WERI-Rb-1 (cell line): ENCODE measurements around the gene GOLGA8A.

ENCODE experiments used
- DNase-seq: peaks from one replicate; pipeline ENCODE4 v3.0.0-alpha.2; 2020
- H3K27ac ChIP-seq: fragments of 250-450 bp; sonication (Bioruptor Pico); 2 replicates; pipeline ENCODE4 v1.5.1; 2020; ENCODE audit warnings: mild to moderate bottlenecking, moderate library complexity
- H3K27me3 ChIP-seq: fragments of 250-450 bp; sonication (Bioruptor Pico); 2 replicates; pipeline ENCODE4 v1.5.1; 2021; ENCODE audit warnings: mild to moderate bottlenecking, low read depth, moderate library complexity; ENCODE audit not compliant: insufficient read depth, severe bottlenecking
- H3K36me3 ChIP-seq: fragments of 250-450 bp; sonication (Bioruptor Pico); 2 replicates; pipeline ENCODE4 v1.5.1; 2020; ENCODE audit warnings: mild to moderate bottlenecking, moderate library complexity
- H3K4me3 ChIP-seq: 2 replicates; pipeline ENCODE4 v1.5.1; 2011; ENCODE audit warnings: low read depth, mild to moderate bottlenecking, control low read depth, low read length
- H3K9me3 ChIP-seq: fragments of 250-450 bp; sonication (Bioruptor Pico); 2 replicates; pipeline ENCODE4 v1.5.1; 2021; ENCODE audit warnings: mild to moderate bottlenecking, moderate library complexity; ENCODE audit not compliant: severe bottlenecking
- TF ChIP-seq, protein P1 (sequence below): IDR thresholded peaks from 2 replicates; pipeline ENCODE4 v1.5.1; 2011; ENCODE audit warnings: low read depth, mild to moderate bottlenecking, control low read depth, inconsistent platforms, low read length

GOLGA8A gene

DNA sequence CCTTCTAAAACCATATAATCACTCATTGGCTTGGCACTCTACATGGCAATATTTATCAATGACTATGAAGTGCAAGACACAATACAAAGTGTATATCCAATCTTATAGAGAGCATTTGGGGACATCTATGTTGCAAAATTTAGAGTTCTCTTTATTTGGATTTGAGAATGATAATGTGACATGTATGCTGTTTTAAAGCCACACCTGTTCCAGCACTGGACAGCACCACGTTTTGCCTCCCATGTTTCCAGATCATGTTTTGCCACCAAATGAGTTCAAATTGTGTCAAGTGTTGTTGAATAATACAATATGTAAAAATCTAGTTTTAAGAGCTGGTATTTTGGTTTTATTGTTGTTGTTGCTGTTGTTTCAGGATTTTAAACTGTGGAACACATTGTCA lies 33.3 kb upstream of the GOLGA8A start:
- H3K27me3 ChIP-seq = no peaks in the 10 kb centered on the region
- DNase-seq = no peak
- H3K4me3 ChIP-seq = no peak overlapping the region
- no peaks in the 10 kb centered on the region for H3K9me3 ChIP-seq
- H3K27ac ChIP-seq = no peak overlapping the region
- no peaks in the 10 kb centered on the region for H3K36me3 ChIP-seq
- TF ChIP-seq, protein P1, sequence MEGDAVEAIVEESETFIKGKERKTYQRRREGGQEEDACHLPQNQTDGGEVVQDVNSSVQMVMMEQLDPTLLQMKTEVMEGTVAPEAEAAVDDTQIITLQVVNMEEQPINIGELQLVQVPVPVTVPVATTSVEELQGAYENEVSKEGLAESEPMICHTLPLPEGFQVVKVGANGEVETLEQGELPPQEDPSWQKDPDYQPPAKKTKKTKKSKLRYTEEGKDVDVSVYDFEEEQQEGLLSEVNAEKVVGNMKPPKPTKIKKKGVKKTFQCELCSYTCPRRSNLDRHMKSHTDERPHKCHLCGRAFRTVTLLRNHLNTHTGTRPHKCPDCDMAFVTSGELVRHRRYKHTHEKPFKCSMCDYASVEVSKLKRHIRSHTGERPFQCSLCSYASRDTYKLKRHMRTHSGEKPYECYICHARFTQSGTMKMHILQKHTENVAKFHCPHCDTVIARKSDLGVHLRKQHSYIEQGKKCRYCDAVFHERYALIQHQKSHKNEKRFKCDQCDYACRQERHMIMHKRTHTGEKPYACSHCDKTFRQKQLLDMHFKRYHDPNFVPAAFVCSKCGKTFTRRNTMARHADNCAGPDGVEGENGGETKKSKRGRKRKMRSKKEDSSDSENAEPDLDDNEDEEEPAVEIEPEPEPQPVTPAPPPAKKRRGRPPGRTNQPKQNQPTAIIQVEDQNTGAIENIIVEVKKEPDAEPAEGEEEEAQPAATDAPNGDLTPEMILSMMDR = no peak

DNA sequence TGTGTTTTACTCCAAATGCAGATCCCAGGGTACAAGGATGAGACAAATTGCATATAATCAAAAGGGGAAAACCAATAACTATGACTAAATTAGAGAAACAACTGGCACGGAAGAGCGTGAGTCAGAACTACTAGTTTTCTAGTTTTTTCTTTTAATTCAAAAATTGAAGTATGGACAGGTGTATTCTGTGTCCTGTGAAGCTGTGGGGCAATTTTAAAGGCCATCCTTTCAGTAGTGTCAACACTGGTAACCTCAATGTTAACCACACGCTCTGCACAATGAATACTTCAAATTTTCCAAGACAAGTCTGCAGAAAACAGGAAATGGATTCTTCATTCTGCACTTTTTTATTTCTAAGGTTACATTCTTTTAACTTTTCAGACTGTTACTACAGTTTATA lies 32.5 kb upstream of the GOLGA8A start:
- Histone ChIP-seq H3K9me3 (no peaks in the 10 kb centered on the region), H3K4me3 (no peak overlapping the region), H3K36me3 (no peaks in the 10 kb centered on the region), H3K27me3 (no peaks in the 10 kb centered on the region), H3K27ac (no peak overlapping the region)
- TF ChIP-seq, protein P1 = no peak
- no peak for DNase-seq

DNA sequence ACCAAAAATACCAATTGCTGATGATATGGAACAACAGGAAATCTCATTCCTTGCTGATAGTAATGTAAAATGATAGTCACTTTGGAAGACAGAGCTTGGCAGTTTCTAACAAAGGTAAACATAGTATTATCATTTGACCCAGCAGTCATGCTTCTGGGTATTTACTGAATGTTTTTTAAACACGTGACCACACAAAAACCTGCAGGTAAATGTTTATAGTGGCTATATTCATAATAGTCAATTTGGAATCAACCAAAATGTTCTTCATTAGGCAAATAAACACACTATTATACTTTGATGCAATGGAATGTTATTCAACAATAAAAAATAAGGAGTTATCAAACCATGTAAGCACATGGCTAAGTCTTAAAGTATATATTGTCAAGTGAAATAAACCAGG lies 24.1 kb upstream of the GOLGA8A start:
- Histone ChIP-seq H3K9me3 (no peaks in the 10 kb centered on the region), H3K36me3 (no peaks in the 10 kb centered on the region), H3K27ac (no peak overlapping the region), H3K27me3 (no peaks in the 10 kb centered on the region), H3K4me3 (no peak overlapping the region)
- TF ChIP-seq, protein P1 = no peak
- no peak for DNase-seq

DNA sequence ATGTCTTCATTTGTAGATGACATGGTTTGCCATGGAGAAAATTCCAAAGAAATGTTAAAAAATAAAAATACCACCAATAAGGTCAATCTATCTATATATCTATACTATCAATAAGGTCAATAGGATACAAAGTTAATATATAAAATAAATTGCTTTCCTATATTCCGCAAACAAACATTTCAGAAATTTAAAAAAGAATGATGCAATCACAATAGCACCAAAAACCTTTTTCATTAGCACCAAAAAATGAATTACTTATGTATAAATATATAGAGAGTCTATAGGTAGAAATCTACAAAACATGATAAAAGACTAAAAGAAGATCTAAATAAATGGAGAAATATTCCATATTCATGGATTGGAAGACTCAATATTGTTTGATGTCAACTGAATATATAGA lies 22.8 kb upstream of the GOLGA8A start:
- no peak overlapping the region for H3K4me3 ChIP-seq
- TF ChIP-seq, protein P1 = no peak
- no peak for DNase-seq

DNA sequence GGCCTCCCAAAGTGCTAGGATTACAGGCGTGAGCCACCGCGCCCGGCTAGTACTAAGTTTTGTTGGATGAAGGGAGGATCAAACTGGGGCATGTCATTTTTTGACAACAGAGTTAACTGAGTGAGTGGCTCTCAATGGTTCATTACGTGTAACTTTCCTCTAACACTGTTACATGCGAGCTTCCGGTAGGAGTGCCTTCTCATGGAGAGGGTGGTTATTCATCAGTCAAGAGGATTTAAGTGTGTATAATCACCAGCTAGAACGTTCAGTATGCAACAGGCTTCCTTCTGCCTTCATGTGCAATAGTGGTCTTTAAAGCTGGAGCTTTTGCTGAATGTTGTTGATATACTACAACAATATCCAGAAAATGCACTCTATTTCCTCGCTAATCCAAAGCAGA lies 19.1 kb upstream of the GOLGA8A start:
- no peak for DNase-seq
- H3K9me3 ChIP-seq = no peaks in the 10 kb centered on the region
- no peak overlapping the region for H3K27ac ChIP-seq
- H3K36me3 ChIP-seq = no peaks in the 10 kb centered on the region
- H3K4me3 ChIP-seq = no peak overlapping the region
- TF ChIP-seq, protein P1 = no peak
- H3K27me3 ChIP-seq = no peaks in the 10 kb centered on the region

More for the DNA sequence above, 22.8 kb upstream of the GOLGA8A start:
- Histone ChIP-seq H3K27ac (no peak overlapping the region), H3K27me3 (no peaks in the 10 kb centered on the region), H3K36me3 (no peaks in the 10 kb centered on the region), H3K9me3 (no peaks in the 10 kb centered on the region)

DNA sequence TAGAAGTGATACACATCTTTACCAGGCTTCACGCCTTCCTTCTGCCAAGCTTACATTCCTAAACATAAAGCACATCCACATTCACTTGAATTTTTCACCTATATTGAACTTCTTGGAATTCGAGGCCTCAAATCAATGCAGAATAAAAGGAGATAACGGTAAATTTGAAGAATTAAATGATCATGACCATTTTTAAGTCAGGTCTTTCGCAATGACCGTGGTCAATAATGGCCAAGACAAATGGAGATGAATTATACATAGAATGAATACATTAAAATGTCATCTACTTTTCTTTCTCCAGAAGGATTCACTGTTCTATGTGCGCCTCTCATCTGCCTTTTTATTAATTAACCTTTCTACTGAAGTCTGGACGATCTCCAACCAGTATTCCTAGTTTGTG lies 5.3 kb upstream of the GOLGA8A start:
- no peak overlapping the region for H3K27ac ChIP-seq
- no peaks in the 10 kb centered on the region for H3K27me3 ChIP-seq
- no peaks in the 10 kb centered on the region for H3K36me3 ChIP-seq
- TF ChIP-seq, protein P1 = no peak
- no peak for DNase-seq
- no peak overlapping the region for H3K4me3 ChIP-seq
- no peaks in the 10 kb centered on the region for H3K9me3 ChIP-seq
